Activated naive CD8-positive, alpha-beta T cell treated with anti-CD3 and anti-CD28 coated beads, Interleukin-2, amount 50 U/mL, for 24 hours (primary cell): ENCODE measurements around the gene FBXO45.
A peak's percentile ranks its signal among the peaks of the same experiment; 100 is the strongest.
"Not testable (repeated sequence)": the region's sequence is repeated elsewhere in the genome, so short reads cannot be mapped to it uniquely, and the experiment has no call there.

Source experiments
- ATAC-seq: fragments of 150-1000 bp; cut with Tn5 transposase; one replicate; pipeline ENCODE4 v1.10.0; 2021
- DNase-seq: peaks from one replicate; pipeline ENCODE4 v3.0.0; 2021
- H3K27ac Mint-ChIP-seq: one replicate; pipeline ENCODE4 v1.8.0; 2021; ENCODE audit warnings: mild to moderate bottlenecking, mixed read lengths
- H3K27me3 Mint-ChIP-seq: one replicate; pipeline ENCODE4 v1.8.0; 2021; ENCODE audit warnings: mixed read lengths
- H3K36me3 Mint-ChIP-seq: one replicate; pipeline ENCODE4 v1.8.0; 2021; ENCODE audit warnings: low read depth, mixed read lengths
- H3K4me1 Mint-ChIP-seq: one replicate; pipeline ENCODE4 v1.8.0; 2021; ENCODE audit warnings: mixed read lengths
- H3K4me3 Mint-ChIP-seq: one replicate; pipeline ENCODE4 v1.8.0; 2021; ENCODE audit warnings: mild to moderate bottlenecking, moderate library complexity, mixed read lengths
- H3K9me3 Mint-ChIP-seq: one replicate; pipeline ENCODE4 v1.8.0; 2021; ENCODE audit warnings: mixed read lengths

FBXO45 gene

DNA sequence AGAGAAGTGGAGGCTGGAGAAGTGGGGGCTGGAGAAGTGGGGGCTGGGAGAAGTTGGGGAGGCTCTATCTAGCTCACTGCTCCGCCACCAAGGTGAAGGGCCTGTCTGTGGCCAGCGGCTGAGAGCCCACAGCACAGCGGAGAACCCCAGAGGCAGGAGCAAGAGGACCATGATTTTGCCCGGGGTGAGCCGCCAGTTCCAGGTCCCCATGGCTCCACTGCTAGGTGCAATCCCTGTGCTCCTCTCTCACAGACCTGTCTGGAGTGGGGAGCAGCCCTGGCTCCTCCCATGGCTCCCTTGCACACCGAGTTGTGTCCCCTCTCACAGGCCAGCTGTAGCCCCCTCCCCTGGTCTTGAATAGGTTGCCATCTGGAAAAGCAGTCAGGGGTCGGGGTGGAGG lies 66.4 kb downstream of the FBXO45 start:
- Mint-ChIP-seq H3K36me3 (no peaks in the 10 kb centered on the region), H3K9me3 (no peaks in the 10 kb centered on the region), H3K4me3 (no peak overlapping the region), H3K27me3 (no peaks in the 10 kb centered on the region), H3K4me1 (peaks cover 63% of the 10 kb centered on the region), H3K27ac (no peak overlapping the region)
- DNase-seq (no peak), ATAC-seq (no peak)

DNA sequence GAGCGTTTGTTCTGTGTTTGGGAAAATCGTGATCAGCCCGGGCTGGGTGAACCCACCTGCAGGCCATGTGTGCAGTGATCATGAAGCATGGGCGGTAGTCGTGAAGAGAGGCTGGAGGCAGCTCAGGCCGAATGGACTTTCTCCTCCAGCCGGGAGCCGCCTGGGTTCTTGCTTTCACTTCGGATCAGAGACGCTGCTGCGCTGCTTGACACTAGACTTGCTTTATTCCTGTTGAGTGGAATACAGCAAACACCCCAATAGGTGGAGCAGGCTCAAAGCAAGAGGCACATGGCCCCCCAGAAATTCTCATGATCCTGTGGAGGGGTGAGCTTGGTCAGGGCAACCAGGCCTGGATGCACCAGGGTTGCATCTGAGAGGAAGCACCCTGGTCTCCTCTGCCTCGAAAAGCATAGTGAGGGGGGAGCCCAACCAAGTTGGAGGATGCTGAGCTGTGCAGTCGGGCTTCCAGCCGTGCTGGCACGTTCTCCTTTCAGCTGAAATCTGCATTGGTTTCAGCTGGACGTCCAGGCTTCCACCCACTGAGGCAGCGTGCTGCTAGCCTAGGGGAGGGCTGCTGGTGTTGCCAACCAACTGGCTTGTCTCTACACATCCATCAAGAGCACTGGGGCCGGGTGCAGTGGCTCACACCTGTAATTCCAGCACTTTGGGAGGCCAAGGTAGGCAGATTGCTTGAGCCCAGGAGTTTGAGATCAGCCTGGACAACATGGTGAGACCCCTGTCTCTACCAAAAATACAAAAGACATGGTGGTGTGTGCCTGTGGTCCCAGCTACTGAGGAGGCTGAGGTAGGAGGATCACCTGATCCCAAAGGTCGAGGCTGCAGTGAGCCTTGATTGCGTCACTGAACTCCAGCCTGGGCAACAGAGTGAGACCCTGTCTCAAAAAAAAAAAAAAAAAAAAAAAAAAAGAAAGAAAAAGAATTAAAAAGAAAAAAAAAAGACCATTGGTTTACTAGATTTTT lies 68.2 kb downstream of the FBXO45 start:
- no peaks in the 10 kb centered on the region for H3K27me3 Mint-ChIP-seq
- no peak for ATAC-seq
- peaks cover 62% of the 10 kb centered on the region for H3K4me1 Mint-ChIP-seq
- DNase-seq = no peak
- H3K4me3 Mint-ChIP-seq = no peak overlapping the region
- H3K9me3 Mint-ChIP-seq = no peaks in the 10 kb centered on the region
- H3K36me3 Mint-ChIP-seq = peaks cover 5% of the 10 kb centered on the region
- H3K27ac Mint-ChIP-seq = no peak overlapping the region

DNA sequence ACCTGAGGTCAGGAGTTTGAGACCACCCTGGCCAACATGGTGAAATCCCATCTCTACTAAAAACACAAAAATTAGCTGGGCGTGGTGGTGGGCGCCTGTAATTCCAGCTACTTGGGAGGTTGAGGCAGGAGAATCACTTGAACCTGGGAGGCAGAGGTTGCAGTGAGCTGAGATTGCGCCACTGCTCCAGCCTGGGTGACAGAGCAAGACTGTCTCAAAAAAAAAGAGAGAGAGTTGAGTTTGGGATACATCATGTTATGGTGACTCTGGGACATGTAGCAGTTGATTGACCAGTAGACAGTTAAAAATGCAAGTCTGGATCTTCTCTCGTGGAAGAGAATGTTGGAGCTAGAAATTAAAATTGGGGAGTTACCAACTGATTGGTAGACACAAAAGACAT lies 69.5 kb downstream of the FBXO45 start:
- H3K27me3 Mint-ChIP-seq, DNase-seq, ATAC-seq, H3K9me3 Mint-ChIP-seq: not testable (repeated sequence)
- Mint-ChIP-seq H3K4me1 (peaks cover 66% of the 10 kb centered on the region), H3K4me3 (peak overlapping the region; percentile 32), H3K27ac (peak overlapping the region; percentile 0), H3K36me3 (peaks cover 11% of the 10 kb centered on the region)
